Vagina (tissue), 2 donors: ENCODE results near the gene NLRP3.

ENCODE experiments used
- CTCF ChIP-seq, 3 experiments: fragments of 450-650 bp in 2 of 3; fragments of 200-600 bp in 1 of 3; sonication (generic) in 1 of 3; IDR thresholded peaks; one replicate each; pipeline ENCODE4 v1.5.1; 2017 to 2019; ENCODE audit warnings: antibody characterized with exemption in 3 of 3, mild to moderate bottlenecking in 2 of 3, moderate library complexity in 2 of 3
- POLR2A ChIP-seq, 2 donors: fragments of 450-650 bp; IDR thresholded peaks; one replicate each; pipeline ENCODE4 v1.6.1; 2017; ENCODE audit warnings: antibody characterized with exemption in 2 of 2, mild to moderate bottlenecking in 2 of 2, moderate library complexity in 2 of 2
- POLR2AphosphoS5 ChIP-seq, 2 donors: sonication (generic); formaldehyde crosslinking; IDR thresholded peaks; one replicate each; pipeline ENCODE4 v1.9.0; 2017; ENCODE audit warnings: antibody characterized with exemption in 2 of 2, mild to moderate bottlenecking in 2 of 2, low read depth in 1 of 2; ENCODE audit not compliant: insufficient read depth in 1 of 2

- no peak for TF ChIP-seq CTCF (IDR thresholded peaks at IDR 0.05)
- no peak for TF ChIP-seq POLR2AphosphoS5 (IDR thresholded peaks at IDR 0.05; ENCODE audit: insufficient read depth in 1 of 2, low read depth in 1 of 2)
- no peak for TF ChIP-seq POLR2A (IDR thresholded peaks at IDR 0.05)
Measured at GRCh38 chr1:247421074-247421473, 5.1 kb downstream of the NLRP3 start.
